Thyroid gland (tissue), 4 donors: ENCODE measurements around the gene SH2D6. TPM values are rescaled to one million over a fixed set of nuclear protein-coding genes. Genes with fewer than 3 reads are reported as not detected.

Experiments used
- DNase-seq, 2 donors: peaks; one replicate each; pipeline ENCODE4 v3.0.0-alpha.2; 2019
- H3K27ac ChIP-seq, 3 donors: fragments of 200-600 bp; sonication (generic); 1 replicate in 2 of 3; 2 replicates in 1 of 3; pipeline ENCODE4 v1.5.1; 2016 to 2019; ENCODE audit warnings: mild to moderate bottlenecking in 1 of 3, moderate library complexity in 1 of 3
- H3K27me3 ChIP-seq: fragments of 200-600 bp; sonication (generic); one replicate; pipeline ENCODE4 v1.5.1; 2019
- H3K36me3 ChIP-seq, 2 donors: fragments of 200-600 bp; sonication (generic); one replicate each; pipeline ENCODE4 v1.5.1; 2016 to 2019
- H3K4me1 ChIP-seq, 2 donors: fragments of 200-600 bp; sonication (generic); one replicate each; pipeline ENCODE4 v1.5.1; 2017 to 2019
- H3K4me3 ChIP-seq, 3 donors: fragments of 200-600 bp; sonication (generic); replicated peaks in 1 of 3; 1 replicate in 2 of 3; 2 replicates in 1 of 3; pipeline ENCODE4 v1.5.1; 2016; ENCODE audit warnings: mild to moderate bottlenecking in 1 of 3
- H3K9me3 ChIP-seq: fragments of 200-600 bp; sonication (generic); one replicate; pipeline ENCODE4 v1.5.1; 2017
- POLR2A ChIP-seq, 2 donors: fragments of 450-650 bp; IDR thresholded peaks; one replicate each; pipeline ENCODE4 v1.6.1; 2017; ENCODE audit warnings: antibody characterized with exemption in 2 of 2, mild to moderate bottlenecking in 2 of 2, moderate library complexity in 1 of 2
- WGBS, 2 donors: methylation state at CpG; one replicate each; pipeline ENCODE4 v1.1.5; 2017; 5-methylcytosine and 5-hydroxymethylcytosine counted together
- intact Hi-C: fragments of 100-400 bp; cut with DNase I; formaldehyde crosslinking; loops from one replicate; pipeline ENCODE4 v1.15.1; 2023
- total RNA-seq, 4 donors: library from RNA; depleted of rRNA; stranded (reverse); fragments of >200 nt; gene quantifications; one replicate each; pipeline ENCODE4 v1.2.3, GENCODE V29; 2016
- TF ChIP-seq, protein P1 (sequence below), 6 experiments: fragments of 200-600 bp in 3 of 6; fragments of 450-650 bp in 3 of 6; sonication (generic) in 3 of 6; IDR thresholded peaks; one replicate each; pipeline ENCODE4 v1.5.1; 2016 to 2019; ENCODE audit warnings: antibody characterized with exemption in 6 of 6, mild to moderate bottlenecking in 2 of 6, inconsistent platforms in 1 of 6, moderate library complexity in 1 of 6

The SH2D6 gene
- total RNA-seq, 4 donors from 2014 or later, result 1.6 to 9.0 (median 4.1) TPM

DNA sequence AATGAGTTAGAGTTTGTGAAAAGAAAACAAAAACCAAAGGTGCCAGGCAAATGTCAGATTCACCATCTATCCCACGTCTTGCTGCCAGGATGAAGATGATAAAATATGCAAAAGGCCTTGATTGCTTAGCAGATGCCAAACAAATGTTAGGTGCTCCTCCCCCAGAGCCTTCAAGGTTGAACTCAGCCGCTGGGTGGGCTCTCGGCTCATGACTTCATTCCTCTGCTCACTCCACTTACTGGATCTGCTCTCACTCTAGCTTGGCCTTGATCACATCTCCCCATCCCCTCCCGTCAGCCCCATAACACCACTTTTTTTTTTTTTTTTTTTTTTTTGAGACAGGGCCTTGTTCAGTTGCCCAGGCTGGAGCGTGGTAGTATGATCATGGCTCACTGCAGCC lies 38.5 kb downstream of the SH2D6 start:
- 48 to 78% methylated on average over 5 of the region's 5 CpGs for WGBS, 2 donors
- DNase-seq, result no peak
- H3K27ac ChIP-seq, result no peak overlapping the region
- no peak for TF ChIP-seq POLR2A (IDR thresholded peaks at IDR 0.05)
- H3K36me3 ChIP-seq, result no peaks in the 10 kb centered on the region
- H3K4me1 ChIP-seq, result no peaks in the 10 kb centered on the region
- no peaks in the 10 kb centered on the region for H3K9me3 ChIP-seq
- intact Hi-C loops, result no loop called here
- no peaks in the 10 kb centered on the region for H3K27me3 ChIP-seq
- H3K4me3 ChIP-seq, result no peak overlapping the region

DNA sequence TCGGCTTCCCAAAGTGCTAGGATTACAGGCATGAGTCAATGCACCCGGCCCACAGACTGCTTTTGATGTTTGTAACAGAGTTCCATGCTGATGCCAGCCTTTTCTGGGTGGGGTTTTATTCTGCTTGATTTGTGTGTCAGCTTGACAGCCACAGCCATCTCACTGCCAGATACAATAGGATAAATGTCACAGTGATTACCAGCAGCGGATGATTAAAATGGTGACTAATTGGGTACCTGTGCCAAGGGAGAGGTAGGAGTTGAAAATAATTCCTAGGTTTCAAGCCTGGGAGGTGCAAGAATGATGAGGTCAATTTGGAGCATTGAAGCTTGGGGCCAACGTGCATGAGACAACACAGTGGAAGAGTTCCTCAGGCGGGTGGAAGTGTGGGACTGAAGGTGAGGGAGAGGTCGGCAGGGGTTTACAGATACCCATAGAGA lies 39.4 kb downstream of the SH2D6 start:
- Histone ChIP-seq H3K27ac (no peak overlapping the region), H3K9me3 (no peaks in the 10 kb centered on the region)

DNA sequence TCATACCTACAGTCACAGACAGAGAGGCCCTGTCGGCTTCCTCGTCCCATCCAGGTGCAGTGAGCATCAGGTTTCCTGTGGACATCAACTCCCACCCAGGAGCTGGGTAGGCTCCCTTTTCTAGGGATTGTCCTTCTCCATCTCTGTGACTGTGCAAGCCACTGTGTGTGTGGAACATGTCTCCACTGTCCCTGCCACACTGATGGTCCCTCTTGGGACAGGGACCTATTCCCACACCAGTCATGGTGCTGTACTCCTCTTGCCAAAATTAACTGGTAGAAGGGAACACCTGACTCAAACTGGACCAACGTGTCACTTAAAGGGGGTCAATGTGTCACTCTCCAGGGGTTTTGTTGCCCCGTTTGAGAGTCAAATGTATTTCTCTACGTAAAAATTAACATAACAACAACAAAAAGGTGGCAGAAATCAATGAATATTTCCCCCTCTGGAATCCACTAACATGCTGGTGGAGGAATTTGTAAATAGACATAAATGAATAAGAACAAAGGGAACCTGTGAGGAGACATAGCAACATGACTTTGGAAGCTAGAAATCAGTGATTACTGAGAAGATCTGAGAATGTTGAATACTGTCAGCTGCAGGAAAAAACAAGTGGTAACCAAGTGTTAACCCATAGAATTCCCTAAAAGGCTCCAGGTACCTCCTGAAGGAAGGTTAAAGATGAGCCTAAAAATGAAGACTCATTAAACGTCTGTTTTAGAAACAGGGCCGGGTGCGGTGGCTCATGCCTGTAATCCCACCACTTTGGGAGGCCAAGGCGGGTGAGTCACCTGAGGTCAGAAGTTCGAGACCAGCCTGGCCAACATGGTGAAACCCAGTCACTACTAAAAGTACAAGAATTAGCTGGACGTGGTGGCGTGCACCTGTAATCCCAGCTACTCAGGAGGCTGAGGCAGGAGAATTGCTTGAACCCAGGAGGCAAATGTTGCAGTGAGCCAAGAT lies 40.4 kb downstream of the SH2D6 start:
- TF ChIP-seq, protein P1, sequence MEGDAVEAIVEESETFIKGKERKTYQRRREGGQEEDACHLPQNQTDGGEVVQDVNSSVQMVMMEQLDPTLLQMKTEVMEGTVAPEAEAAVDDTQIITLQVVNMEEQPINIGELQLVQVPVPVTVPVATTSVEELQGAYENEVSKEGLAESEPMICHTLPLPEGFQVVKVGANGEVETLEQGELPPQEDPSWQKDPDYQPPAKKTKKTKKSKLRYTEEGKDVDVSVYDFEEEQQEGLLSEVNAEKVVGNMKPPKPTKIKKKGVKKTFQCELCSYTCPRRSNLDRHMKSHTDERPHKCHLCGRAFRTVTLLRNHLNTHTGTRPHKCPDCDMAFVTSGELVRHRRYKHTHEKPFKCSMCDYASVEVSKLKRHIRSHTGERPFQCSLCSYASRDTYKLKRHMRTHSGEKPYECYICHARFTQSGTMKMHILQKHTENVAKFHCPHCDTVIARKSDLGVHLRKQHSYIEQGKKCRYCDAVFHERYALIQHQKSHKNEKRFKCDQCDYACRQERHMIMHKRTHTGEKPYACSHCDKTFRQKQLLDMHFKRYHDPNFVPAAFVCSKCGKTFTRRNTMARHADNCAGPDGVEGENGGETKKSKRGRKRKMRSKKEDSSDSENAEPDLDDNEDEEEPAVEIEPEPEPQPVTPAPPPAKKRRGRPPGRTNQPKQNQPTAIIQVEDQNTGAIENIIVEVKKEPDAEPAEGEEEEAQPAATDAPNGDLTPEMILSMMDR (IDR thresholded peaks at IDR 0.05), result no peak
- no peak for TF ChIP-seq POLR2A (IDR thresholded peaks at IDR 0.05)
- Histone ChIP-seq H3K27me3 (no peaks in the 10 kb centered on the region), H3K4me1 (no peaks in the 10 kb centered on the region), H3K4me3 (no peak overlapping the region), H3K9me3 (no peaks in the 10 kb centered on the region), H3K36me3 (no peaks in the 10 kb centered on the region), H3K27ac (no peak overlapping the region)
- no peak for DNase-seq
- 82 to 84% methylated on average over 12 of the region's 12 CpGs for WGBS, 2 donors
- intact Hi-C loops, result no loop called here

More for the DNA sequence above, 39.4 kb downstream of the SH2D6 start:
- intact Hi-C loops, result no loop called here
- DNase-seq, result no peak
- H3K36me3 ChIP-seq, result no peaks in the 10 kb centered on the region
- H3K4me3 ChIP-seq, result no peak overlapping the region
- H3K27me3 ChIP-seq, result no peaks in the 10 kb centered on the region
- 84 to 86% methylated on average over 6 of the region's 6 CpGs for whole genome bisulfite sequencing, 2 donors
- no peaks in the 10 kb centered on the region for H3K4me1 ChIP-seq
- no peak for TF ChIP-seq POLR2A (IDR thresholded peaks at IDR 0.05)

DNA sequence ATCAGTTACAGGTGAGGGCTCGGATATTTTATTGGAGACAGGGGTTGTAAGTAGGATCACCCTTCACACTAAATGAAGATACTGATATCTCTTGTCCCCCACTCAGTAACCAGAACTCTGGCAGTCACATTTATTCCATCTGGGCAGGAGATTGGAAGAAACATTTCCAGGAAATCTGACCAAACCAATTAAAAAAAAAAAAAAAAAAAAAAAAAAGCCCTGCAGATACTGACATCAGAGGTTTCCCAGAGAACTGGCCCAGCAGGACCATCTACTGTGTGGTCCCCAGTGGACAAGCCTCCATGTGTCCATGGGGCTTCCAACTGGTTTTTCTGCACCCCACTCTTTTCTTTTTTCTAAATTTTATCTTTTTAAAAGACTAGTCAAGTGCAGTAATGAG lies 41.3 kb downstream of the SH2D6 start:
- no peak for TF ChIP-seq POLR2A (IDR thresholded peaks at IDR 0.05)
- TF ChIP-seq, protein P1 (IDR thresholded peaks at IDR 0.05), result no peak
- Histone ChIP-seq H3K4me3 (no peak overlapping the region), H3K36me3 (no peaks in the 10 kb centered on the region), H3K4me1 (no peaks in the 10 kb centered on the region), H3K27me3 (no peaks in the 10 kb centered on the region), H3K27ac (no peak overlapping the region), H3K9me3 (no peaks in the 10 kb centered on the region)
- intact Hi-C loops, result no loop called here
- DNase-seq, result no peak
- 86 to 91% methylated on average over 1 of the region's 1 CpG for WGBS, 2 donors

DNA sequence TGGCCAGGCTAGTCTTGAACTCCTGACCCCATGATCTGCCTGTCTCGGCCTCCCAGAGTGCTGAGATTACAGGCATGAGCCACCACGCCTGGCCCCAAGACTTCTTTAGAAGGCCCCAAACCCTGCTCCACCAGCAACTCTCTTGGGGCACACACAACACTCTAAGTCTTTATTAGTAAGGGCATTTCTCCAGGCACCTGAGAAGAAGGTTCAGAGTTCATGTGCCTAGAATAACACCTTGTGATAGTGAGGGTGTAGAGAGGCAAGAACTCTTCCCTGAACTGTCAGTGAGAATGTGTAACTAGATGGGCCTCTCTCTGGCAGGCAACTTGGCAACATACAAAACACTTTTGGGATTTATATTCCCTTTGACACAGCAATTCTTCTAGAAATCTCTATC lies 43.8 kb downstream of the SH2D6 start:
- Histone ChIP-seq H3K27me3 (no peaks in the 10 kb centered on the region), H3K4me3 (no peak overlapping the region), H3K4me1 (no peaks in the 10 kb centered on the region), H3K36me3 (no peaks in the 10 kb centered on the region), H3K9me3 (no peaks in the 10 kb centered on the region), H3K27ac (no peak overlapping the region)
- TF ChIP-seq, protein P1 (IDR thresholded peaks at IDR 0.05), result no peak
- TF ChIP-seq POLR2A (IDR thresholded peaks at IDR 0.05), result no peak
- no peak for DNase-seq
- intact Hi-C loops, result no loop called here
- 100% methylated on average over 2 of the region's 2 CpGs for WGBS, 2 donors

DNA sequence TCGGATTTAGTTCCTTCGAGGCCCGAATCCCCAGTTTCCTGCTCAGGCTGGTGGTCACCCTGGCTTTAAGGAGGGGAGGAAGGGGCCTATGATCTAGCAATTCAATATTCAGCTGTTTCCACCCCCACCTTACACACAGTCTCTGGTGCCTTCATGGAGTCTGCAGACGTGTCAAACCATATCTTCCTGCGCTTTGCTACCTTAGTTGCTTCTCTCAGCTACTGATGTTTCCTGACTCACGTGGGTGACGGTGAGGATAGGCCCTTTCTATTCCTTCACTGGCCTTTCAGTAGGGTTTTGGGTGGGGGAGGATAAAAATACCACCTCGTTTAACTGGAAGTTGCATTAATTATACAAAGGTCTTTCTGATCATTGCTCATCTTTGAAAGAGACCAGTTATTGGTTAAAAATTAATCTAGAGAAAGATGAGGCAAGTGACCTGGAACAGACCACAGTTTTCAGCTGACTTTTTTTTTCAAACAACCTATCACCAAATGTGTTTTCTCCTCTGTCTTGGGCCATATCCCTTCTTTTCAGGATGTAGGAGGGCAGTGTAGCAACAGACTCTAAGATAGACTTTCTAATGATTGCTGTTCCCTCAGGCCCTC lies 49.7 kb downstream of the SH2D6 start:
- Histone ChIP-seq H3K4me3 (no peak overlapping the region), H3K27ac (no peak overlapping the region), H3K36me3 (no peaks in the 10 kb centered on the region), H3K27me3 (no peaks in the 10 kb centered on the region), H3K9me3 (no peaks in the 10 kb centered on the region), H3K4me1 (peaks cover 0 to 3% of the 10 kb centered on the region in 2 donors)
- 84 to 93% methylated on average over 8 of the region's 8 CpGs for WGBS, 2 donors
- no peak for DNase-seq
- TF ChIP-seq, protein P1 (IDR thresholded peaks at IDR 0.05), result no peak
- TF ChIP-seq POLR2A (IDR thresholded peaks at IDR 0.05), result no peak
- intact Hi-C loops, result no loop called here
